ENCODE results near the gene PTPRD.

GRCh38 chr9:8659108-8659507, 1953.7 kb downstream of the PTPRD start:
- TF ChIP-seq CTCF (IDR thresholded peaks at IDR 0.05) (no peak), REST (IDR thresholded peaks at IDR 0.05; ENCODE audit: insufficient read depth in 1 of 2, low read depth in 2 of 2, low read length in 1 of 2) (no peak), POLR2AphosphoS5 (IDR thresholded peaks at IDR 0.05; ENCODE audit: low read depth, low read length) (no peak), TCF7L2 (IDR thresholded peaks at IDR 0.05; ENCODE audit: low read depth, low read length) (no peak), SIN3A (IDR thresholded peaks at IDR 0.05; ENCODE audit: borderline replicate concordance, insufficient read depth, low read depth, low read length) (no peak)
